ENCODE measurements around the gene OR5AU1. TPM values are rescaled to one million over a fixed set of nuclear protein-coding genes. Genes with fewer than 3 reads are reported as not detected.

OR5AU1 gene
- total RNA-seq, 1 experiment from 2014 or later, result not detected

DNA sequence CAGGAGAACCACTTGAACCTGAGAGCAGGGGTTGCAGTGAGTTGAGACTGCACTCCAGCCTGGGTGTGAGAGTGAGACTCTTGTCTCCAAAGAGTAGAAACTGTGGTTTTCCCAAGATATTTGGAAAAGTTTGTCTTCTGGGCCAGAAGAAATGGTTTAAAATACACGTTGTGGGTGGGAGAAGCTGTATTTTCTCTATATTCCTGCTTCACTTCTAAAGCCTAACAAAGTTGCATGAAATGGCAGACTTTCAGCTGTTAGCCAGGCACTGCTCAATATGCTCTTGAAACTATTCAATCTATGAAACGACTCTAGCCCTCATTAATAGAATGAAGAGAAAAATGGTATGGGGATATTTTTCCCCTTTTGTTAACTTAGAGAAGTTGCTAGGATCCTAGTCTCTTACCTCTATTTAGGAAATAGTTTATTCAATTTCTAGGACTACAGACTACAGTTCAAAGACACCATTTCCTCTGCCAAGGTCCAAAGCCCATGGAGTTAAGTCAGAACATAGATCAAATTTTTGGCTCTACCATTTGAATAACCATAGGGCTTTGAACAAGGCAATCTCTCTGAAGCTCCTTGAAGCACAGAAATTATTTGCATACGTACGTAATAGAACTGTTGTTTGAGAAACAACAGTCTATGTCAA lies 49.3 kb upstream of the OR5AU1 start:
- DNase-seq (ENCODE audit: low read depth, low spot score), result no peak
- no peaks in the 10 kb centered on the region for H3K9me2 ChIP-seq (ENCODE audit: insufficient read depth)
- intact Hi-C loops (cut with micrococcal nuclease), result no loop called here
- no peaks in the 10 kb centered on the region for H3K4me1 ChIP-seq (ENCODE audit: control insufficient read depth in 1 of 2, insufficient read depth in 2 of 2, low read length in 2 of 2)
- peaks cover 39% of the 10 kb centered on the region for H3K79me2 ChIP-seq (ENCODE audit: insufficient read depth, low read length)
- no peak overlapping the region for H2AFZ ChIP-seq (ENCODE audit: low read depth, low read length, poor library complexity, severe bottlenecking)
- no peak for ATAC-seq
- POLR2A ChIA-PET, result no interaction called here
- H3K27me3 ChIP-seq (ENCODE audit: insufficient read depth, low read length), result no peaks in the 10 kb centered on the region
- CTCF ChIA-PET, result no interaction called here
- H3K9ac ChIP-seq (ENCODE audit: low read length), result no peak overlapping the region
- H3K36me3 ChIP-seq (ENCODE audit: control insufficient read depth in 1 of 2, insufficient read depth in 2 of 2, low read length in 2 of 2), result peaks cover 45 to 60% of the 10 kb centered on the region in 2 experiments
- BruUV-seq (replicated peaks), result no TSS peak
- no peaks in the 10 kb centered on the region for H3K9me3 ChIP-seq (ENCODE audit: control insufficient read depth in 1 of 2, insufficient read depth in 1 of 2, low read depth in 1 of 2, low read length in 2 of 2)
- no peak overlapping the region for H3K4me2 ChIP-seq (ENCODE audit: low read length)
- peaks cover 69% of the 10 kb centered on the region for H4K20me1 ChIP-seq (ENCODE audit: insufficient read depth)
- no peak overlapping the region for H3K27ac ChIP-seq (ENCODE audit: low read depth, low read length)
- RAD21 ChIA-PET (ENCODE audit: low non-redundant PET in 1 of 2, low total read pairs in 2 of 2, uncharacterized antibody in 2 of 2, unreplicated experiment in 2 of 2), result no interaction called here
- TF ChIP-seq ZNF274 (IDR thresholded peaks at IDR 0.05; ENCODE audit: low read depth, low read length) (no peak), POLR2A (IDR thresholded peaks at IDR 0.05; ENCODE audit: borderline replicate concordance, extremely low read depth, insufficient read depth, insufficient read length) (no peak), CEBPB (IDR thresholded peaks at IDR 0.05; ENCODE audit: low read depth) (no peak), ELF1 (IDR thresholded peaks at IDR 0.05; ENCODE audit: borderline replicate concordance, low read depth) (no peak), CBX3 (IDR thresholded peaks at IDR 0.05; ENCODE audit: low read depth) (no peak), EZH2 (IDR thresholded peaks at IDR 0.05) (no peak), SP1 (IDR thresholded peaks at IDR 0.05; ENCODE audit: low read depth) (no peak), ZFX (IDR thresholded peaks at IDR 0.05) (no peak), REST (IDR thresholded peaks at IDR 0.05; ENCODE audit: low read depth) (no peak), EZH2phosphoT487 (IDR thresholded peaks at IDR 0.05; ENCODE audit: borderline replicate concordance) (no peak), JUND (IDR thresholded peaks at IDR 0.05) (no peak), TCF7L2 (IDR thresholded peaks at IDR 0.05; ENCODE audit: borderline replicate concordance, extremely low read depth, insufficient read depth, insufficient read length) (no peak), FOSL1 (IDR thresholded peaks at IDR 0.05; ENCODE audit: low read depth) (no peak), RAD21 (IDR thresholded peaks at IDR 0.05; ENCODE audit: low read depth) (no peak), POLR2AphosphoS5 (IDR thresholded peaks at IDR 0.05; ENCODE audit: low read depth, low read length) (no peak; the same call in none of the 2 replicates), SRF (IDR thresholded peaks at IDR 0.05; ENCODE audit: low read depth) (no peak)
- TF ChIP-seq, protein P1, sequence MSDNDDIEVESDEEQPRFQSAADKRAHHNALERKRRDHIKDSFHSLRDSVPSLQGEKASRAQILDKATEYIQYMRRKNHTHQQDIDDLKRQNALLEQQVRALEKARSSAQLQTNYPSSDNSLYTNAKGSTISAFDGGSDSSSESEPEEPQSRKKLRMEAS (IDR thresholded peaks at IDR 0.05), result no peak
- TF ChIP-seq, protein P2, sequence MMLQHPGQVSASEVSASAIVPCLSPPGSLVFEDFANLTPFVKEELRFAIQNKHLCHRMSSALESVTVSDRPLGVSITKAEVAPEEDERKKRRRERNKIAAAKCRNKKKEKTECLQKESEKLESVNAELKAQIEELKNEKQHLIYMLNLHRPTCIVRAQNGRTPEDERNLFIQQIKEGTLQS (IDR thresholded peaks at IDR 0.05), result no peak
- TF ChIP-seq, protein P3, sequence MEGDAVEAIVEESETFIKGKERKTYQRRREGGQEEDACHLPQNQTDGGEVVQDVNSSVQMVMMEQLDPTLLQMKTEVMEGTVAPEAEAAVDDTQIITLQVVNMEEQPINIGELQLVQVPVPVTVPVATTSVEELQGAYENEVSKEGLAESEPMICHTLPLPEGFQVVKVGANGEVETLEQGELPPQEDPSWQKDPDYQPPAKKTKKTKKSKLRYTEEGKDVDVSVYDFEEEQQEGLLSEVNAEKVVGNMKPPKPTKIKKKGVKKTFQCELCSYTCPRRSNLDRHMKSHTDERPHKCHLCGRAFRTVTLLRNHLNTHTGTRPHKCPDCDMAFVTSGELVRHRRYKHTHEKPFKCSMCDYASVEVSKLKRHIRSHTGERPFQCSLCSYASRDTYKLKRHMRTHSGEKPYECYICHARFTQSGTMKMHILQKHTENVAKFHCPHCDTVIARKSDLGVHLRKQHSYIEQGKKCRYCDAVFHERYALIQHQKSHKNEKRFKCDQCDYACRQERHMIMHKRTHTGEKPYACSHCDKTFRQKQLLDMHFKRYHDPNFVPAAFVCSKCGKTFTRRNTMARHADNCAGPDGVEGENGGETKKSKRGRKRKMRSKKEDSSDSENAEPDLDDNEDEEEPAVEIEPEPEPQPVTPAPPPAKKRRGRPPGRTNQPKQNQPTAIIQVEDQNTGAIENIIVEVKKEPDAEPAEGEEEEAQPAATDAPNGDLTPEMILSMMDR (IDR thresholded peaks at IDR 0.05 in 2 of 3, conservative IDR thresholded peaks at IDR 0.05 in 1 of 3; ENCODE audit: borderline replicate concordance in 1 of 3, insufficient read depth in 1 of 3, low read depth in 2 of 3, low read length in 2 of 3), result no peak
- no peak overlapping the region for H3K4me3 ChIP-seq (replicated peaks in 1 of 2; ENCODE audit: low read depth in 1 of 2, low read length in 2 of 2)

Data from HCT116 (cell line).